GM12864 (cell line): ENCODE measurements around the gene STXBP5.

ENCODE experiments used
- DNase-seq: peaks from one replicate; pipeline ENCODE4 v3.0.0-alpha.2; 2011; ENCODE audit warnings: low read depth
- H3K4me3 ChIP-seq: 2 replicates; pipeline ENCODE4 v1.5.1; 2011; ENCODE audit warnings: mild to moderate bottlenecking, low read depth, low read length, control low read depth
- TF ChIP-seq, protein P1 (sequence below): IDR thresholded peaks from 2 replicates; pipeline ENCODE4 v1.5.1; 2011; ENCODE audit warnings: low read depth, mild to moderate bottlenecking, moderate library complexity, low read length, control low read depth, inconsistent platforms; ENCODE audit errors: missing control alignments

The STXBP5 gene

DNA sequence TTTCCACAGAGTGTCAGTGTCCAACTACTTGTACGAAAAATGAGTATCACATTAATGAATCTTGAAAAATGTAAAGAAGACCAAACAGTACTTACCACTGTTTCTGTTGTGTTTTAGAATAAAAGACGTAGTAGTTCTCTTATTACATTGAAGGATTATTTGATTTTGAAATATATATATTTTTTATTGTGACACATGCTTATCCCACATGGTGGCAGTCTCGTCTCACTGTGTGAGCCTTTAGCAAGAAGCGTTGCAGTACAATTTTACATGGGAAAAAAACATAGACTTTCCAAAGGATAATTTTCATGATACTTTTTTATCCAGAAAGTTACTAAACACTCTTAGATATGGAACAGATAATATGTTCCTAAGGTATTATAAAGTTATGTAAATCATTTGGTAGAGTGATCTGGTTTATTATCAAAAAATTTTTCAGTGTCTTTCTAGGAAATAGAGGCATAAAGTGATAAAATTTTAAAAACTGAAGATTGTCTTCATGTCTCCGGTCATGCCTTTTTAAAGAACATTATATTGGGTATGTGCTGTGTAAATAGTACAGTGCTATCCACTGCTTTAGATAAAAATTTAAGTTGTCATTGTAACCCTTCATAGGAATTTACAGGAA, 186.8 kb downstream of the STXBP5 start:
- DNase-seq = no peak
- H3K4me3 ChIP-seq = no peak overlapping the region
- TF ChIP-seq, protein P1, sequence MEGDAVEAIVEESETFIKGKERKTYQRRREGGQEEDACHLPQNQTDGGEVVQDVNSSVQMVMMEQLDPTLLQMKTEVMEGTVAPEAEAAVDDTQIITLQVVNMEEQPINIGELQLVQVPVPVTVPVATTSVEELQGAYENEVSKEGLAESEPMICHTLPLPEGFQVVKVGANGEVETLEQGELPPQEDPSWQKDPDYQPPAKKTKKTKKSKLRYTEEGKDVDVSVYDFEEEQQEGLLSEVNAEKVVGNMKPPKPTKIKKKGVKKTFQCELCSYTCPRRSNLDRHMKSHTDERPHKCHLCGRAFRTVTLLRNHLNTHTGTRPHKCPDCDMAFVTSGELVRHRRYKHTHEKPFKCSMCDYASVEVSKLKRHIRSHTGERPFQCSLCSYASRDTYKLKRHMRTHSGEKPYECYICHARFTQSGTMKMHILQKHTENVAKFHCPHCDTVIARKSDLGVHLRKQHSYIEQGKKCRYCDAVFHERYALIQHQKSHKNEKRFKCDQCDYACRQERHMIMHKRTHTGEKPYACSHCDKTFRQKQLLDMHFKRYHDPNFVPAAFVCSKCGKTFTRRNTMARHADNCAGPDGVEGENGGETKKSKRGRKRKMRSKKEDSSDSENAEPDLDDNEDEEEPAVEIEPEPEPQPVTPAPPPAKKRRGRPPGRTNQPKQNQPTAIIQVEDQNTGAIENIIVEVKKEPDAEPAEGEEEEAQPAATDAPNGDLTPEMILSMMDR = no peak

DNA sequence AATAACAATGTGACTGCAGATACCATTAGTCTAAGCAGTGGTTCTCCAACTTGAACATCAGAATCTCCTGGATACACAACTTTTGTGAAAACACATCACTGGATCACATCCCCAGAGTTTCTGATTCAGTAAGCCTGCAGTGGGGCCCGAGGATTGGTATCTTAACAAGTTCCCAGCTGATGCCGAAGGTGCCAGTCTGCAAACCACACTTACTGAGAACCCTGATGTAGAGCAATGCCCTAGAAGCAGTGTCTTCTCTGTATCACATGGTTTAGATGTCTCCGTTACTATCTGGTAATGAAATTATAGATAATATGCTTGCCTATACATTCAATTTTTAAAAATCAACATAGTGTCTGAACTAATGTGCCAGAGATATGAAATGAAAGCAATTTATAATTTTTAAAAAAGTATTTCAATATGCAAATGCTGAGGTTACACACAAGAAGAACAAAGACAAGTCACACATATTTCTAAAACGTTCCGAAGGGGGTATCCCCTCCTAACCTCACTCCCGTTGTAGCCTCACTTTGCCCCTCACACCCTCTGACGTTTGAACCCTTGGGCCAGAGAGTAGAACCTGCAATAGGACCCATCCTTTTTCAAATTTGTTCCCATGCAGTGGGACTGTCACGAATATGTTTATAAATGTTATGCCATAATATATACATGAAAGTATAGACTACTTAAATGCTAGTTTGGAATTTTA, 188.9 kb downstream of the STXBP5 start:
- no peak for DNase-seq
- TF ChIP-seq, protein P1 = no peak
- H3K4me3 ChIP-seq = no peak overlapping the region

DNA sequence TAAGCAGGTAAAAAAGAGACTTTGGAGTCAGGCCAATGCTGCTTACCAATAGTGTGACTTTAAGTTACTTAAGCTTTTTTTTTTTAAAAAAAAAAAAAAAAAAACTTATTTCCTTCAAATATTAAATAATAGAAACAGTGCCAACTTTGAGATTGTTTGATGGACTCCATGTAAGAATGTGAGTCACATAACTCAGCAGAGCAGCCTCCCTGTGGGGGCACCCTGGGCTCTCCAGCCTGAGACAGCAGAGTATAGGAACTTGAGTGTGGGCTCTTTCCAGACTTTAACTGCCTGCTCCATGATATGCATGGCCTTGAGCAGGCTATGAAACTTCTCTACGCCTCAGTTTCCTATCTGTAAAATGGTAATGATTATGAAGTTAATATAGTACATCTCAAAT, 190.9 kb downstream of the STXBP5 start:
- no peak overlapping the region for H3K4me3 ChIP-seq
- TF ChIP-seq, protein P1 = no peak
- DNase-seq = no peak

DNA sequence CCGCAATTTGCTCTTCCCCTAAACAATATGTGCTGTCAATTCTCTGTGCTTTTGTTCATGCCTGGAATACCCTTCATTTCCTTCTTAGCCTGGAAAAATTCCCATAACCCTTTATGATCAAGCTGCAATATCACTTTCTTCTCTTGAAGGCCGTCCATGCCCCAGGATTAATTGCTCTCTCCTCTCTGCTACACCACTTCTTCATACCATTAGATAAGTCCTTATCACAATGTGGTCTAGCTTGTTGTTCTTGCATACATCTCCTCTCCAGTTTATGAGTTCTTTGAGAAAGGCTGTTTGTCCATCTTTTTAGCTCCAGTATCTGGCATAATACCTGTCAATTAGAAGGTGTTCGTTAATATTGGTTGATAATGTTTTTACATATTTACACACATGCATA, 193.1 kb downstream of the STXBP5 start:
- TF ChIP-seq, protein P1 = no peak
- DNase-seq = no peak
- no peak overlapping the region for H3K4me3 ChIP-seq

DNA sequence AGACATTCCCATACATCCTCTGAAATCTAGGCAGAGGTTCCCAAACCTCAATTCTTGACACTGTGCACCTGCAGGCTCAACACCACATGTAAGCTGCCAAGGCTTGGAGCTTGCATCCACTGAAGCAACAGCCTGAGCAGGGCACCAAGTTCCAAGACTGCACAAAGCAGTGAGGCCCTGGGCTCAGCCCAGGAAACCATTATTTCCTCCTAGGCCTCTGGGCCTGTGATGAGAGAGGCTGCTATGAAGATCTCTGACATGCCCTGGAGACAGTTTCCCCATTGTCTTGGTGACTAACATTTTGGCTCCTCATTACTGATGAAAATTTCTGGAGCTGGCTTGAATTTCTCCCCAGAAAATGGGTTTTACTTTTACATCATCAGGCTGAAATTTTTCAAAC, 196.8 kb downstream of the STXBP5 start:
- no peak overlapping the region for H3K4me3 ChIP-seq
- no peak for DNase-seq
- TF ChIP-seq, protein P1 = no peak

DNA sequence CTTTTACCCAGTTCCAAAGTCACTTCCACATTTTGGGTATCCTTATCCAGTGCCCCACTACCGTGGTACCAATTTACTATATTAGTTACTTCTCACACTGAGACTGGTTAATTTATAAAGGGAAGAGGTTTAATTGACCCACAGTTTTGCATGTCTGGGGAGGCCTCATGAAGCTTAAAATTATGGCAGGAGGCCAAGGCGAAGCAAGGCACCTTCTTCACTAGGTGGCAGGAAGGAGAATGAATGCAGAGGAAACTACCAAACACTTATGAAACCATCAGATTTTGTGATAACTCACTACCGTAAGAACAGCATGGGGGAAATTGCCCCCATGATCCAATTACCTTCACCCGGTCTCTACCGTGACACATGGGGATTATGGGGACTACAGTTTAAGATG, 197.6 kb downstream of the STXBP5 start:
- H3K4me3 ChIP-seq = no peak overlapping the region
- TF ChIP-seq, protein P1 = no peak
- DNase-seq = no peak

DNA sequence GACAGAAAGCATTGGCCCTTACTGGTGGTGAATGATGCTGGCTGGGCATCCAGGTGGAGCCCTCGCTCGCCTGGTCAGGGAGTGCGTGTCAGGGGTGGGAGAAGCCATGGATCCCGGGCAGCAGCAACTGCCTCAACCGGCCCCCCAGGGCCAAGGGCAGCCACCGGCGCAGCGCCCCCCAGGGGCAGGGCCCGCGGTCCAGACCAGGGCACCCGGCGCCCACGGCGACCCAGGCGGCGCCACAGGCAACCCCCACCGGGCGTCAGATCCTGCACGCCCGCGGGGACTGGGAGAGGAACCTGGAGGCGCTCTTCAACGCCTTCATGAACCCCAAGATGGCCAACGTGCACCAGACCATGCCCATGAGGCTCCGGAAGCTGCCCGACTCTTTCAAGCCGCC, 202.6 kb downstream of the STXBP5 start:
- no peak for DNase-seq
- TF ChIP-seq, protein P1 = no peak
- no peak overlapping the region for H3K4me3 ChIP-seq
